ENCODE data around the gene GPBAR1.

- TF ChIP-seq CTCF (IDR thresholded peaks at IDR 0.05): no peak
- TF ChIP-seq EZH2 (IDR thresholded peaks at IDR 0.05; ENCODE audit: borderline replicate concordance, insufficient read depth, low read depth, low read length, poor library complexity, severe bottlenecking): no peak
Observed at GRCh38 chr2:218264773-218265561, 4.2 kb downstream of the GPBAR1 start.
